NCI-H446 treated with DMSO at 0.1 percent for 48 hours (cell line): Measurements from ENCODE around the gene STAMBPL1.
"Not testable (repeated sequence)": the region's sequence is repeated elsewhere in the genome, so short reads cannot be mapped to it uniquely, and the experiment has no call there.

Source experiments
- DNase-seq: peaks from one replicate; lab custom pipeline; 2025; lab: John Stamatoyannopoulos, UW

The STAMBPL1 gene

GRCh38 chr10:88919041-88919440 lies 39.0 kb downstream of the STAMBPL1 start:
- no peak for DNase-seq

GRCh38 chr10:88920198-88920597 lies 40.2 kb downstream of the STAMBPL1 start:
- no peak for DNase-seq

GRCh38 chr10:88920986-88921593 lies 41.0 kb downstream of the STAMBPL1 start:
- DNase-seq, result no peak

- no peak for DNase-seq
Observed at GRCh38 chr10:88922041-88922440, 42.0 kb downstream of the STAMBPL1 start.

- no peak for DNase-seq
Observed at GRCh38 chr10:88923520-88923919, 43.5 kb downstream of the STAMBPL1 start.

- DNase-seq, result peak; percentile 23
Observed at GRCh38 chr10:88926566-88927415, 46.7 kb downstream of the STAMBPL1 start.

- no peak for DNase-seq
Observed at GRCh38 chr10:88927416-88927690, 47.3 kb downstream of the STAMBPL1 start.

- DNase-seq, result no peak
Observed at GRCh38 chr10:88928254-88928653, 48.2 kb downstream of the STAMBPL1 start.

- DNase-seq, result no peak
Observed at GRCh38 chr10:88931548-88931947, 51.5 kb downstream of the STAMBPL1 start.

- DNase-seq, result not testable (repeated sequence)
Observed at GRCh38 chr10:88932029-88932428, 52.0 kb downstream of the STAMBPL1 start.

- DNase-seq, result peak; percentile 39
Observed at GRCh38 chr10:88932539-88933256, 52.7 kb downstream of the STAMBPL1 start.

- no peak for DNase-seq
Observed at GRCh38 chr10:88933564-88933963, 53.5 kb downstream of the STAMBPL1 start.

GRCh38 chr10:88934900-88935672 lies 55.0 kb downstream of the STAMBPL1 start:
- DNase-seq, result peak; percentile 49

GRCh38 chr10:88936656-88937055 lies 56.6 kb downstream of the STAMBPL1 start:
- no peak for DNase-seq

- DNase-seq, result no peak
Observed at GRCh38 chr10:88938039-88938438, 58.0 kb downstream of the STAMBPL1 start.

GRCh38 chr10:88938938-88939337 lies 58.9 kb downstream of the STAMBPL1 start:
- no peak for DNase-seq

GRCh38 chr10:88941026-88941425 lies 61.0 kb downstream of the STAMBPL1 start:
- no peak for DNase-seq

- no peak for DNase-seq
Observed at GRCh38 chr10:88943778-88944177, 63.7 kb downstream of the STAMBPL1 start.

GRCh38 chr10:88944813-88945212 lies 64.8 kb downstream of the STAMBPL1 start:
- DNase-seq, result no peak

GRCh38 chr10:88946200-88946599 lies 66.2 kb downstream of the STAMBPL1 start:
- no peak for DNase-seq

GRCh38 chr10:88946965-88947590 lies 67.0 kb downstream of the STAMBPL1 start:
- no peak for DNase-seq

- DNase-seq, result no peak
Observed at GRCh38 chr10:88949051-88949450, 69.0 kb downstream of the STAMBPL1 start.
